K562 (cell line): ENCODE results near the gene IPO13. TPM values are rescaled to one million over a fixed set of nuclear protein-coding genes. Genes with fewer than 3 reads are reported as not detected.

ENCODE experiments used
- CCAR2 ChIP-seq: fragments of 200-400 bp; formaldehyde crosslinking; IDR thresholded peaks from 2 replicates; pipeline ENCODE4 v1.6.1; 2017; ENCODE audit warnings: mild to moderate bottlenecking, low read depth, low read length
- CHD4 ChIP-seq: fragments of 200-600 bp; sonication (generic); IDR thresholded peaks from 3 replicates; pipeline ENCODE4 v1.6.1; 2012; ENCODE audit warnings: low read depth, mild to moderate bottlenecking, mixed read lengths, low read length, inconsistent platforms; ENCODE audit not compliant: insufficient read depth, insufficient replicate concordance, poor library complexity, severe bottlenecking
- KHSRP ChIP-seq: fragments of 450-650 bp; IDR thresholded peaks from 2 replicates; pipeline ENCODE4 v1.6.1; 2017
- LCOR ChIP-seq: sonication (generic); formaldehyde crosslinking; IDR thresholded peaks from 2 replicates; pipeline ENCODE4 v1.8.0; 2022; ENCODE audit warnings: mild to moderate bottlenecking, missing genetic modification reagents
- MLX ChIP-seq, 2 experiments: fragments of 450-650 bp in 1 of 2; sonication (generic) in 1 of 2; formaldehyde crosslinking; conservative IDR thresholded peaks; 2 replicates each; pipeline versions ENCODE4 v1.4.0 to v1.8.1; 2020 to 2022; ENCODE audit warnings: mild to moderate bottlenecking in 1 of 2, missing genetic modification reagents in 1 of 2
- PURB ChIP-seq: sonication (generic); formaldehyde crosslinking; IDR thresholded peaks from 2 replicates; pipeline ENCODE4 v1.9.0; 2021; ENCODE audit warnings: low read depth, mild to moderate bottlenecking, missing genetic modification reagents
- RBM39 ChIP-seq: fragments of 200-400 bp; formaldehyde crosslinking; optimal IDR thresholded peaks from 2 replicates; pipeline ENCODE3; 2018; ENCODE audit warnings: low read depth, low read length
- TFAP4 ChIP-seq: sonication (generic); formaldehyde crosslinking; IDR thresholded peaks from 2 replicates; pipeline ENCODE4 v1.8.0; 2022; ENCODE audit warnings: missing genetic modification reagents, mild to moderate bottlenecking, moderate library complexity, borderline replicate concordance
- ZNF507 ChIP-seq: conservative IDR thresholded peaks from 2 replicates; pipeline ENCODE4 v1.6.1; 2017; ENCODE audit warnings: missing genetic modification characterization, missing compliant biosample characterization
- ZNF766 ChIP-seq: fragments of 200-800 bp; sonication (Bioruptor generic); conservative IDR thresholded peaks from 2 replicates; pipeline ENCODE4 v1.6.1; 2016; ENCODE audit warnings: missing genetic modification characterization, missing compliant biosample characterization
- polyA plus RNA-seq, 8 experiments: library from polyadenylated mRNA; depleted of rRNA in 4 of 8; stranded (reverse) in 5 of 8; unstranded in 3 of 8; fragments of >200 nt; fragmentation: Nextera tagmentation in 2 of 8; fragmentation: Illumina TruSeq in 1 of 8; extraction: Ambion mirVana in 2 of 8; extraction: Trizol in 1 of 8; gene quantifications; 2 replicates each; pipeline versions ENCODE4 v1.2.1 to v1.2.3, GENCODE V29; 2011 to 2014; ENCODE audit warnings: inconsistent platforms in 1 of 8, missing spikeins in 1 of 8
- total RNA-seq, 7 experiments: library from RNA; depleted of rRNA in 6 of 7; stranded (reverse); fragments of >200 nt in 6 of 7; fragmentation: Illumina TruSeq in 2 of 7; extraction: Trizol in 2 of 7; gene quantifications; 2 replicates each; pipeline versions ENCODE4 v1.2.1 to v1.2.3, GENCODE V29; 2011 to 2021; ENCODE audit warnings: low replicate concordance in 1 of 7
- TF ChIP-seq, protein P1 (sequence below): fragments of 250-450 bp; sonication (Bioruptor Pico); IDR thresholded peaks from 2 replicates; pipeline ENCODE4 v1.8.0; 2021; ENCODE audit warnings: moderate library complexity, mild to moderate bottlenecking, inconsistent platforms
- TF ChIP-seq, protein P2 (sequence below): fragments of 250-450 bp; sonication (Bioruptor Pico); IDR thresholded peaks from 2 replicates; pipeline ENCODE4 v1.8.0; 2022; ENCODE audit warnings: inconsistent platforms, mild to moderate bottlenecking, moderate library complexity, borderline replicate concordance
- TF ChIP-seq, protein P3 (sequence below): fragments of 450-650 bp; formaldehyde crosslinking; IDR thresholded peaks from 2 replicates; pipeline ENCODE4 v1.4.0; 2020; ENCODE audit warnings: mild to moderate bottlenecking, moderate library complexity
- TF ChIP-seq, protein P4 (sequence below): sonication (generic); formaldehyde crosslinking; IDR thresholded peaks from 2 replicates; pipeline ENCODE4 v1.8.0; 2022; ENCODE audit warnings: mild to moderate bottlenecking, missing genetic modification reagents

The IPO13 gene
- total and polyA plus RNA-seq, 9 of the 15 experiments (the other 6 are each of a cell fraction or from before 2014, with no cell fraction given), result 7.0 to 30.8 (median 16.2) TPM

DNA sequence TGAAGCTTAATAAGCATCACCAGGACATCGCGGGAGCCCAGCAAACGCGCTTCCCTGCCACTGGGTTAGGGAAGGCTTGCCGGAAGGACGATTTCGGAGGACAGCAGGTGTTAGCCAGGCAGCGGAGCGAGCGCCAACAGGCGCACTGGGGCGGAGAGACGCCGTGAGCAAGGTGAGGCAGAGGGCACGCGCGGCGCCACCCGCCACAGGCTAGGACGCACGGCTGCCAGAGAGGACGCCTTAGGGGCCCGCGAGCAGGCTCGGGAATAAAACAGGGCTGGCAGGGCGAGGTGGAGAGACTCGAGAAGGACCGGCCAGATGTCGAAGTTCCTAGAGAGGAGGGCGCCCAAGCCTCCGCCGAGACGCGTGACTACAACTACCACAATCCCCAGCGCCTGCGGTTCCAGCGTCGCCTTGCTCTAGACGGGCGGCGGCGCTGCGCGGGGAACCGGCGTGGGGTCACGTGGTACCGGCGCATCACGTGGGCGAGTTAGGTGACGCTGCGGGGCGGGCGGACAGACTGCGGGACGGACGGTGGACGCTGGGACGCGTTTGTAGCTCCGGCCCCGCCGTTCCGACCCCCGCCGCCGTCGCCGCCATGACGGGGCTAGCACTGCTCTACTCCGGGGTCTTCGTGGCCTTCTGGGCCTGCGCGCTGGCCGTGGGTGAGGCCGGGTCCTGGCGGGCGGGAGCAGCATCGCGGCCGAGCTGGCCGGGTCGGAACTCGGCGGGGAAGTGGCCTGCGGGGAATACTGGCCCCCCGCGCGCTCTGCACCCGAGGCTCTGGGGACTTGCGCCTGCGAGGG lies 27.9 kb downstream of the IPO13 start, which contains the start of gene ATP6V0B (continued):
- TF ChIP-seq PURB (CRISPR knock-in tag) (no peak), ZNF766 (CRISPR knock-in tag) (peak; percentile 73; the same call in 1 of the 2 replicates), CCAR2 (no peak), CHD4 (no peak), RBM39 (no peak), MLX (CRISPR knock-in tag; conservative IDR thresholded peaks at IDR 0.05) (0 out of 4 replicates have a peak, but pooled peaks of 1 of the 2 experiments have one; percentile 39), TFAP4 (peak; percentile 87), LCOR (CRISPR knock-in tag) (0 out of 2 replicates have a peak, but pooled peaks have one; percentile 19), KHSRP (no peak), ZNF507 (tag) (no peak)
- TF ChIP-seq, protein P1, sequence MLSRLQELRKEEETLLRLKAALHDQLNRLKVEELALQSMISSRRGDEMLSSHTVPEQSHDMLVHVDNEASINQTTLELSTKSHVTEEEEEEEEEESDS, result no peak
- TF ChIP-seq, protein P2, sequence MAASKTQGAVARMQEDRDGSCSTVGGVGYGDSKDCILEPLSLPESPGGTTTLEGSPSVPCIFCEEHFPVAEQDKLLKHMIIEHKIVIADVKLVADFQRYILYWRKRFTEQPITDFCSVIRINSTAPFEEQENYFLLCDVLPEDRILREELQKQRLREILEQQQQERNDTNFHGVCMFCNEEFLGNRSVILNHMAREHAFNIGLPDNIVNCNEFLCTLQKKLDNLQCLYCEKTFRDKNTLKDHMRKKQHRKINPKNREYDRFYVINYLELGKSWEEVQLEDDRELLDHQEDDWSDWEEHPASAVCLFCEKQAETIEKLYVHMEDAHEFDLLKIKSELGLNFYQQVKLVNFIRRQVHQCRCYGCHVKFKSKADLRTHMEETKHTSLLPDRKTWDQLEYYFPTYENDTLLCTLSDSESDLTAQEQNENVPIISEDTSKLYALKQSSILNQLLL, result no peak
- TF ChIP-seq, protein P3, sequence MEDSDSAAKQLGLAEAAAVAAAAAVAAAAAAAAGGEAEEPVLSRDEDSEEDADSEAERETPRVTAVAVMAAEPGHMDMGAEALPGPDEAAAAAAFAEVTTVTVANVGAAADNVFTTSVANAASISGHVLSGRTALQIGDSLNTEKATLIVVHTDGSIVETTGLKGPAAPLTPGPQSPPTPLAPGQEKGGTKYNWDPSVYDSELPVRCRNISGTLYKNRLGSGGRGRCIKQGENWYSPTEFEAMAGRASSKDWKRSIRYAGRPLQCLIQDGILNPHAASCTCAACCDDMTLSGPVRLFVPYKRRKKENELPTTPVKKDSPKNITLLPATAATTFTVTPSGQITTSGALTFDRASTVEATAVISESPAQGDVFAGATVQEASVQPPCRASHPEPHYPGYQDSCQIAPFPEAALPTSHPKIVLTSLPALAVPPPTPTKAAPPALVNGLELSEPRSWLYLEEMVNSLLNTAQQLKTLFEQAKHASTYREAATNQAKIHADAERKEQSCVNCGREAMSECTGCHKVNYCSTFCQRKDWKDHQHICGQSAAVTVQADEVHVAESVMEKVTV (CRISPR knock-in tag), result no peak; the same call in 1 of the 2 replicates
- TF ChIP-seq, protein P4, sequence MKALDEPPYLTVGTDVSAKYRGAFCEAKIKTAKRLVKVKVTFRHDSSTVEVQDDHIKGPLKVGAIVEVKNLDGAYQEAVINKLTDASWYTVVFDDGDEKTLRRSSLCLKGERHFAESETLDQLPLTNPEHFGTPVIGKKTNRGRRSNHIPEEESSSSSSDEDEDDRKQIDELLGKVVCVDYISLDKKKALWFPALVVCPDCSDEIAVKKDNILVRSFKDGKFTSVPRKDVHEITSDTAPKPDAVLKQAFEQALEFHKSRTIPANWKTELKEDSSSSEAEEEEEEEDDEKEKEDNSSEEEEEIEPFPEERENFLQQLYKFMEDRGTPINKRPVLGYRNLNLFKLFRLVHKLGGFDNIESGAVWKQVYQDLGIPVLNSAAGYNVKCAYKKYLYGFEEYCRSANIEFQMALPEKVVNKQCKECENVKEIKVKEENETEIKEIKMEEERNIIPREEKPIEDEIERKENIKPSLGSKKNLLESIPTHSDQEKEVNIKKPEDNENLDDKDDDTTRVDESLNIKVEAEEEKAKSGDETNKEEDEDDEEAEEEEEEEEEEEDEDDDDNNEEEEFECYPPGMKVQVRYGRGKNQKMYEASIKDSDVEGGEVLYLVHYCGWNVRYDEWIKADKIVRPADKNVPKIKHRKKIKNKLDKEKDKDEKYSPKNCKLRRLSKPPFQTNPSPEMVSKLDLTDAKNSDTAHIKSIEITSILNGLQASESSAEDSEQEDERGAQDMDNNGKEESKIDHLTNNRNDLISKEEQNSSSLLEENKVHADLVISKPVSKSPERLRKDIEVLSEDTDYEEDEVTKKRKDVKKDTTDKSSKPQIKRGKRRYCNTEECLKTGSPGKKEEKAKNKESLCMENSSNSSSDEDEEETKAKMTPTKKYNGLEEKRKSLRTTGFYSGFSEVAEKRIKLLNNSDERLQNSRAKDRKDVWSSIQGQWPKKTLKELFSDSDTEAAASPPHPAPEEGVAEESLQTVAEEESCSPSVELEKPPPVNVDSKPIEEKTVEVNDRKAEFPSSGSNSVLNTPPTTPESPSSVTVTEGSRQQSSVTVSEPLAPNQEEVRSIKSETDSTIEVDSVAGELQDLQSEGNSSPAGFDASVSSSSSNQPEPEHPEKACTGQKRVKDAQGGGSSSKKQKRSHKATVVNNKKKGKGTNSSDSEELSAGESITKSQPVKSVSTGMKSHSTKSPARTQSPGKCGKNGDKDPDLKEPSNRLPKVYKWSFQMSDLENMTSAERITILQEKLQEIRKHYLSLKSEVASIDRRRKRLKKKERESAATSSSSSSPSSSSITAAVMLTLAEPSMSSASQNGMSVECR (CRISPR knock-in tag), result peak; percentile 85; the same call in 1 of the 2 replicates
